Activated T-cell treated with anti-CD3 and anti-CD28 coated beads for 1 hour (primary cell): Measurements from ENCODE around the gene ABCF3.

Experiments
- DNase-seq: peaks from one replicate; pipeline ENCODE4 v3.0.0-alpha.2; 2020; ENCODE audit warnings: low read depth

Gene ABCF3

DNA sequence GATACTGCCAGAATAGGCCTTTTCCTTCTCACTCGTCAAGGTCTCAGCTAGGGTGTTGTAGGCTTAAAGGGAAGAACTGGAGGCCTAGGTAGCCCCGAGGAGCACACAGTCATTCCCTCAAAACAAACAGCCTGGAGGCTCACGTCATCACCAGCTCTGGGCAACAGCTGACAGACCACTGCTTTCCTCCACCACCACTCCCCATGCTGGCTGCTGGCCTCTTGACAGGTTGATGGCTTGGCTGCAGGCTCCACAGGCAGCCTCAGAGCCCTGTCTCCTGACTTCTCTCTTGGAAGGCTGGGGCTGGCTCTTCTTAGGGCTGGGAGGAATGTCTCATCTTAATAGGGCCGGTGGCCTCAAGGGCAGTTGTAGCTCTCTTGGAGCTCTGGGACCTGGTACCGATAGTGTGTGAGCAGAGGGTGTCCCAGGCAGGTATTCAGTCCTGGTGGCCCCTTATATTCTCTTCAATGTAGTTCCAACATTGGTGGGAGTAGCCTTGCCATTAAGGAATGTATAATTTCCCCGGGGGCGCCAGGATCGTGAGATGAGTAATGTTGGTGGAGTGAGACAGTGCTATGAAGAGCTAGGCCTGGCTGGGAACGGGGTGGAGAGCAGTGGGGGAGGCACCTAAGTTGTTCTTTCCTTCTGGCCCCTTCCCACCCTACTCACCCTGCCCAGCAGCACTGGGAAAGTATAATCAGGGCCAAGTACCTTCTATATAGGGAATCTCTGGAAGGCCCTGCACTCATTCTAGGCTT, 17.5 kb upstream of the ABCF3 start:
- DNase-seq = no peak

DNA sequence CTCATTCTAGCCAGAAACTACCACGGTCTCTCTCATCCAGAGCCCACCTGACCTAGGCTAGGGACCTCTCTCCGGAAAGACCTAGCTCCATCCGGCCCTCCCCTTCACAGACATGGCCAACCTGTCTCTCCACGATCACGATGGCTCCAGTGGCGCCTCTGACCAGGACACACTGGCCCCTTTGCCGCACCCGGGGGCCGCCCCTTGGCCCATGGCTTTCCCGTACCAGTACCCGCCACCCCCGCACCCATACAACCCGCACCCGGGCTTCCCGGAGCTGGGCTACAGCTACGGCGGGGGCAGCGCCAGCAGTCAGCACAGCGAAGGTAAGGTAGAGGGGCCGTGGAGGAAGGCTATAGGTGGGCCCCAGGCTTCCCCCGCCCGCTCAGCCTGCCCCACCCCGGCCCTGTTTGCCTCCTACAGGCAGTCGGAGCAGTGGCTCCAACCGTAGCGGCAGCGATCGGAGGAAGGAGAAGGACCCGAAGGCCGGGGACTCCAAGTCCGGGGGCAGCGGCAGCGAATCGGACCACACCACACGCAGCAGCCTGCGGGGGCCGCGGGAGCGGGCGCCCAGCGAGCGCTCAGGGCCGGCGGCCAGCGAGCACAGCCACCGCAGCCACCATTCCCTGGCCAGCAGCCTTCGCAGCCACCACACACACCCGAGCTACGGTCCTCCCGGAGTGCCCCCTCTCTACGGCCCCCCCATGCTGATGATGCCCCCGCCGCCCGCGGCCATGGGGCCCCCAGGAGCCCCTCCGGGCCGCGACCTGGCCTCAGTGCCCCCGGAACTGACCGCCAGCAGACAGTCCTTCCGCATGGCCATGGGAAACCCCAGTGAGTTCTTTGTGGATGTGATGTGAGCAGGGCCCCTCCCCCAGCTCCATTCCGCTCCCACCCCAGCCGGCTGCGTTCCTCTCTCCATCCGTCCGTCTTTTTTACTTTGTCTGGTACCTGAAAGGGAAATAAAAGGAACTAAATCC, 15.8 kb upstream of the ABCF3 start:
- no peak for DNase-seq

DNA sequence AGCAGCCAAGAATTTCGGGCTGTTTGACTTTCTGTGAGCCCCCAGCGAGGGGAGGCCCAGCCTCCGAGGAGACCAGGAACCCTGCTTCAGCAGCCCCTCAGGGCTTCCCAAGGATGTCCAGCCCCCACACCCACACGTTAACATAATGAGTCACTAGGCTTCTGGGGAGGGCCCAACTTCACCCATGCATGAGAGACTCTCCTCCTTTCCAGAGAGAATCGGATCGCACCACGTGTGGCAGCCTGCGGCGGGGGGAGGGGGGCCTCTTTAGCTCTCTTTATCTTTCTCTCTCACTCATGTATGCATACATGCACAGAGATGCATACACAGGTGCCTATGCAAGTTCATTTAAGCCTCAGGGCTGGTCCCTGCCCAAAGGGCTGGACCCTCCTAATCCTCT, 14.4 kb upstream of the ABCF3 start:
- no peak for DNase-seq

DNA sequence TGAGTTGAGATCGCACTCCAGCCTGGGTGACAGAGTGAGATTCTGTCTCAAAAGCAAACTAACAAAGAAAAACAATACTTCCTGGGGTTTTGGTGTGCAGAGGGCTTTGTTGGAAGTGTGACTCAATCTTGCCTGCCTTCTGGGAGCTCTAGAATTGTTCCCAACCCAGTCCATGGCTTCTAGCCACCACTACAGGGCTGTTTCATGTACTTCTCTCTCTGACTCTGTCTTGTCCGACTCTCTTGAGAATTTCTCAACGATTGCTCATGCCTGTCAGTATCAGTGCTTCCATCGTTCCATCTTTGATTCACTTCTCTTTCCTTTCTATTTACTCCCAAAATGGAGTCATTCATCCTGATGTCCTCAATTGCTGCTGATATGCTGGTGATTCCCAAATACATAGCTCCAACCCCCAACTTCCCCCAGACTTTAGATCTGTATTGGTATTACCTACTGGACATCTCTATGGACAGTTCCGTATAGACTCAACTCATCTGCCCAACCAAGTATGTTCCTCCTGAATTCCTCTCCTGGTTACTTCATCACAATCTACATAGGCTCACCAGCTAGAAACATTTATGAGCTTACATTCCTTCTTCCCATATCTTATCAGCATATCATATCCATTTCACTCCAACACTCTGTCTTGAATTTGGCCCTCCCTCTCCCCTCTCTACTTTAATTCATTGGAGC, 13.2 kb upstream of the ABCF3 start:
- DNase-seq = no peak

DNA sequence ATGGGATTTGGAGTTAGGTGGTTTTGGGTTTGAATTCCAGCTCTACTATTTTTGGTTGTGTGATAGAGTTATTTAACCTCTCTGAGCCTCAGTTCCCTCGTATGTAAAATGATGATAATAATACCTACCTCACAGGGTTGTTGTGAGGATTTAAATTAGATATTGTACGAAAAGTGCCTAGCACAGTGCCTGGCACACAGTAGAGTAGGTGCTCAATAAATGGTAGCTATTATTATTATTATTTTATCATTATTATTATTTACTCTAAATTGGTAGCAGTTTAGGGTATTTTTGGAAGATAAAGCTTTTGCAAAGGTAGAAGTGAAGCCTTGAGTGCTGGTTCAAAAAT, 12.7 kb upstream of the ABCF3 start:
- no peak for DNase-seq

DNA sequence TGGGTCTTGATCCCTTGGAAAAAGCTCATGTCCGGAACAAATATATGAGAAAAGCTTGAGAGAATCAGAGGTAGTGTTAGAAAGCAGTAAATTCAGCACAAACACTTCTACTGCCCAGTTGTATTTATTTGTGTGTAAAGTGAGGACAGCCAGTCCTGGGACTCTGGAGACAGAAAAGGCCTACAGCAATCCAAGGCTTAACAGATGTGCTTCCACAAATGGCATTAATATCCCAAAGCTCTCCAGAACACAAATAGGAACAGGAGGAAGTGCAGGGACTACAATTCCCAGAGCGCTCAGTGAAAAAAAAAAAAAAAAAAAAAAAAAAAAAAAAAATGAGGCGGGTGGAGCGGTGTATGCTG, 11.7 kb upstream of the ABCF3 start:
- DNase-seq = no peak

DNA sequence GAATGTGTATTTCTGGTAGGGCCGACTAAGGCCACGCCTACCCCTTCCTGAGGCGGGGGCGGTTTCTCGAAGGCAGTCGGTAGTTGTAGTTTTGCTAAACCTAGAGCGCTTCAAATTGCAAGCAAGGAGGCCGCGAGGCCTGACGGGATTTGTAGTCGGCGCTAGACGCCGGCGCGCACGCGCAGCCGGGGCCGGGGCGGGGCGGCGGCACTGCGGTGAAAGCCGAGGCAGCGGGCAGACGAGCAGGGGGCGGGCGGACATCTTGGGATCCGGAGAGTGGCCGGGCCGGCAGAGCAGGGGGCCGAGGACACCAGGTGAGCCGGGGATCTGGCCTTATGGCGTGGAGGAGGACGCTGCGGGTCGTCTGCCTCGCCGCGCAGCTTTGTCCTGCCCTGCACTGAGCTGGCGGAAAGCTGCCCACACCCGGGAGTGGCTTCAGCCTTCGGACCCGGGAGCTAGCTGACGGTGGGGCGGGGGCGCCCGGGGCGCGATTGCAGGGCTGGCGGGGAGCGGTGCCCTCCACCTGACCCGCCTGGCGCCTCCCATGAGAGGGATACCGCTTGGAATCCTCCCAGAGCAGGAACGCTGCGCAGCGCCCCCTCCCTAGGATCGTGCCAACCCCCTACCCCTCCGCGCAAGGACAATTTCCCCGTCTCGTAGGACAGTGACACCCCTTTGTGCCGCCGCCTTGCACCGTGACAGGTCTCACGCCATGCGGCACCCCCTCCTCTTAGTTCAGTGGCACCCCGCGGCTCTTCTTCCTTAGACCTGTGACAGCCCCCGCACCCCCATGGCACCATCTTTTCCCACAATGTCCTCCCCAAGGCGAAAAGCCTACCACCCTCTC, 11.1 kb upstream of the ABCF3 start, which contains the start of gene AP2M1:
TSS of gene AP2M1 (plus strand) at position 210 of the 847 bp plus-strand sequence. CDS start 2,139 bp downstream, outside the sequence.
- DNase-seq = peak; percentile 93

DNA sequence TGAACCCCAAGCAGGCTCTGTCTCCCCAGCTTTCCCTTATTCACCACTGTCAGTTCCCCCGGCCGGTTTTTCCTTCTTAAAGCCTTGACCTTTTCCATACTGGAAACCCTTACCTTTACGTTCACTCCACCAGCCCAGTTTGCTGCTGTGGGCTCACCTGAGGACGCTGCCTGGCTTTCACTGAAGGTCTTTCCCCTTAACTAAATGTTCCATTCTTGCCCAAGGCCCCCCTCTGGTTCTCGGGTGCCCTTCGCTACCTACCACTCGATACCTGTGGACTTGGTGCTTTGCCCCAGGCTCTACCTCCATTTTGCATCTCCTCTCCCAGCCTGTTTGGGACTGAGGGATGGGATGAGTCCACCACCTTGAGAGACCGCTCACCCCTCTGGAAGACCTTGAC, 10.5 kb upstream of the ABCF3 start:
- no peak for DNase-seq

DNA sequence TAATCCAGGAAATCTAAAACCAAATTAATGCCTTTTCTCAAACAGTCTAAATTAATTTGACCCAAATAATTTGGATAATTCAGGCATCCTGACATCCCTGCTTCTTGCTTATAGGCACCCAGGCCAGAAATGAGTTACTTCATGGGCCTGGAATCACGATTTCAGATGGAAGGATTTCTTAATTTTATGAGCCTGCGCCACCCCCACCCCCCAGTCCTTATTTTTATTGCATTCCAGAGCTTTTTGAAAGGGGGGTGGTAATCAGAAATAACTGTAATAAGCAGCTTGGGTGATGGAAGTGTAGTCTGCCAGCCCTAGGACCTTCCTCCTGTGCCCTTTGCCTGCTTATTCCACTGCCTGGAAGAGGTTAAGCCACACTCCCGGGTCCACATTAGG, 10.0 kb upstream of the ABCF3 start:
- no peak for DNase-seq

DNA sequence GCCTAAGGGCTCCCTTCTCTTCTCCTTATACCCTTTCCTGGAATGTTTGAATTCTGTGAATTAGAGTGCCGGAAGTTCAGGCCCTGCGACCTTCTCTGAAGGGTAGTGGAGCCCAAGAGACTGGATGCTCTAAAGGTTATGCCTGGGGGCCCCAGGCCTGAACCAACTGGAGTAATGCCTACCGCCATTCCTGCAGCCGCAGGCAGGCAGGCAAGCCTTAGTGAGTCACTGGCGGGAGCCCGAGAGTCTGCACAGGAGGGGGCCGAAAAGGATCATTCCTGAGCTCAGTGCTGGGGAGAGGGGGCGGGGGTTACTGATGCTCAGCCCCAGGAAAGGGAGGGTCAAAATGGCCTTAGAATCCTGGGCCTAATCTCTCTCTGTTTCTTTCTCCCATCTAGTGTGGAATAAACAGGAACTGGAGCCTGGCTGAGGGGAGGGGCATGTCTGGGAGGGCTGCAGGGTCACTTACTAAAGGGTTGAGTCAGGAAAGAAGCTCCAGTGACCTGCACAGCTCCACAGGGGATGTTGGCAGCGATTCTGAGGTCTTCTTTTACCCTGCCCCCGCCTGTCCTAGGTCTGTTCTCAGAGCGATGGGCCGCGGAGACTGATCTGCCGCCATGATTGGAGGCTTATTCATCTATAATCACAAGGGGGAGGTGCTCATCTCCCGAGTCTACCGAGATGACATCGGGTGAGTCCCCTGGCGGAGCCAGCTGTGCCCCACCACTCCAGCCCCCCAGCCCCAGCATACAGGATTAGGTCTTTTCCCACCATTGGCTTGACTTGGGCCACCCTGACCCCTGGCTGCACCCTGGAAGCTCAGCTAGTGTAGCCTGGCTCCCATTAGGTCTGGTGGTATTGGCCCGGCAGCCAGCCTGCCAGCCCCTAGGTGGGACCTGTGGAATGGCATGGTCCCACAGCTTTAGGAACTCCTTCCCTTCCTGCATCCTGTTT, 9.3 kb upstream of the ABCF3 start:
- DNase-seq = no peak

DNA sequence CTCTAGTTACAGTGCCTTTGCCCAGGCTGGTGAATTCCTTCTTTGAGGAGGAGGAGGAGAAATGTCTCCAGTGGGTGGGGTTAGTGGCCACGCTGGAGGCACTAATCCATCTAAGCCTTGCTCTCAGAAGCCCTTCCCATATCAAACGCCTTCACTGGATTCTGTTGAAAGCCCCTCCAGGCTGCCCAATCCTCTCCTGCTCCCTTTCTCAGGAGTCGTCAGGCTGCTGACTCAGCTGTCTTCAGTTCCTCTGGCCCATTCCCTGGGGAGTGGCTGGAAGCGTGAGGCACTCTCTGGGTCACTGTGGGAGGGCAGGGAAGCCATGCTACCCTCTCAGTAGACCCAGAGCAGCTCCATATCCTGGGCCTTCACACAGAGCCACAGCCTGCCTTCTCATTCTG, 8.7 kb upstream of the ABCF3 start:
- no peak for DNase-seq

DNA sequence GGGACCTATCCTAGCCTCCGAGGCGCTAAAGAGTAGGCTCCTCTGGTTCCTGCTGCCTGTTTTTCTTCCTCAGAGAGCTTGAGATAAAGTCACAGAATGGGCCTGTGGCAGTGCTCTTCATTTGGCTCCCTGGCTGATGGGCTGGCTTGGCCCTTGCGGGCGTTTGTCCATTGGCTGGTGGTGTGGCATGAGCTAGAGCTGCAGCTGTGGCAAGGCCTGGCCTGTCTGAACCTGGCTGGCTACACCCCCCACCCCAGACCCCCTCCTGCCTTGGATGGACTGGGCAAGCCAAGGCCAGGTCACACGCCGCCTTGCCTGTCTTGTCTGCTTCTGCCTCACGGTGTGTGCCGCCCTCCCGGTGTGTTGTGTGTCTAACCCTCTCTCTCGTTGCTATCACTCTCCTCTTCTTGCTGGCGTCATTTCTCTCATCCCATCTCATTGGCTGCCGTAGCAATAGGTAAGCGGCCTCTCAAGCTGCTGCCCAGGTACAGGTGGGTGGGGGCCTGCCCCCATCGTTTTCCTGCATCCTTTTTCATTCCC, 8.2 kb upstream of the ABCF3 start:
- no peak for DNase-seq

DNA sequence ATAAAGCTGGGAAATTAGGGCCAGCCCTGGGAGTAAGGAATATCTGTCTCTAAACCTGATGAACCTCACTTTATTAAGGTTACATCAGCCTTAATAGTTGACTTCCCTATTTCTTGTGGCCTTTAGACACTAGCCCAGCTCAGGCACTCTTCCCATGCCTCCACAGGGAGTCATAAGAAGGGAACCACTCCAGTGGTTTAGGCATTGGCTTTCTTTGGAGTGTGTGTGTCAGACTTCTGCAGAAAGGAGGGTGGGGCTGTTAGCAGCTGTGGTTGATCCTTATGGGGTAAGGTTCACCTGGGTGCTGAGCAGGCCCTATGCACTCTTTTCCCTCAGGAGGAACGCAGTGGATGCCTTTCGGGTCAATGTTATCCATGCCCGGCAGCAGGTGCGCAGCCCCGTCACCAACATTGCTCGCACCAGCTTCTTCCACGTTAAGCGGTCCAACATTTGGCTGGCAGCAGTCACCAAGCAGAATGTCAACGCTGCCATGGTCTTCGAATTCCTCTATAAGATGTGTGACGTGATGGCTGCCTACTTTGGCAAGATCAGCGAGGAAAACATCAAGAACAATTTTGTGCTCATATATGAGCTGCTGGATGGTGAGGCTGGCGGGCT, 7.4 kb upstream of the ABCF3 start:
- no peak for DNase-seq

DNA sequence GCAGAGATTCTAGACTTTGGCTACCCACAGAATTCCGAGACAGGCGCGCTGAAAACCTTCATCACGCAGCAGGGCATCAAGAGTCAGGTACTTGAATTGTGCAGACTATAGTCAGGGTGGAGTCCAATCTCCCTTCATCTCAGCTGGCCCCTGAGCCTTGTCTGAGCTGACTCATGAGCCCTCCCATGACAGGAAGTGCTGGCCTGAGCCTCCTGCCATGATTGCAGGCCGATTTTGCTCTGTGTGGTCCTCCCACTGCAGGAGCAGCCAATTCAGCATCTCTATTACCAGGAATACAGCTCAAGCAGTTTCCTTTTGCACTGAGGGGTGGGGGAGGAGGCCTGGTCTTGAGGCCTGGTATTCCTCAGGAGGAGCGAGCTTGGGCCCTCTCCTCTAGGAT, 5.8 kb upstream of the ABCF3 start:
- DNase-seq = no peak

DNA sequence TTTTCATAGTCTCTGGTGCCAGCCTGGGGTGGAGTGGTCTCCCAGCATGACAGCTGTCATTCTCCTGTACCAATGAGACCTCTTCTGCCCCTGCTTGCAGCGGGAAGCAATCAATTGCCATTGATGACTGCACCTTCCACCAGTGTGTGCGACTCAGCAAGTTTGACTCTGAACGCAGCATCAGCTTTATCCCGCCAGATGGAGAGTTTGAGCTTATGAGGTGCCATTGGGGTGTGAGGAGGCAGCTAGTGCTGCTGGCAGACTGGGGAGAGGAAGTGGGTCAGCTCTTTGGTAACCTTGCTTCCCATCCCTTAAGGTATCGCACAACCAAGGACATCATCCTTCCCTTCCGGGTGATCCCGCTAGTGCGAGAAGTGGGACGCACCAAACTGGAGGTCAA, 4.4 kb upstream of the ABCF3 start:
- DNase-seq = no peak

DNA sequence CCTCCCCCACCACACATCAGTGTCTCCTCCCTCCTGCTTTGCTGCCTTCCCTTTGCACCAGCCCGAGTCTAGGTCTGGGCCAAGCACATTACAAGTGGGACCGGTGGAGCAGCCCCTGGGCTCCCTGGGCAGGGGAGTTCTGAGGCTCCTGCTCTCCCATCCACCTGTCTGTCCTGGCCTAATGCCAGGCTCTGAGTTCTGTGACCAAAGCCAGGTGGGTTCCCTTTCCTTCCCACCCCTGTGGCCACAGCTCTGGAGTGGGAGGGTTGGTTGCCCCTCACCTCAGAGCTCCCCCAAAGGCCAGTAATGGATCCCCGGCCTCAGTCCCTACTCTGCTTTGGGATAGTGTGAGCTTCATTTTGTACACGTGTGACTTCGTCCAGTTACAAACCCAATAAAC, 2.3 kb upstream of the ABCF3 start:
- no peak for DNase-seq

DNA sequence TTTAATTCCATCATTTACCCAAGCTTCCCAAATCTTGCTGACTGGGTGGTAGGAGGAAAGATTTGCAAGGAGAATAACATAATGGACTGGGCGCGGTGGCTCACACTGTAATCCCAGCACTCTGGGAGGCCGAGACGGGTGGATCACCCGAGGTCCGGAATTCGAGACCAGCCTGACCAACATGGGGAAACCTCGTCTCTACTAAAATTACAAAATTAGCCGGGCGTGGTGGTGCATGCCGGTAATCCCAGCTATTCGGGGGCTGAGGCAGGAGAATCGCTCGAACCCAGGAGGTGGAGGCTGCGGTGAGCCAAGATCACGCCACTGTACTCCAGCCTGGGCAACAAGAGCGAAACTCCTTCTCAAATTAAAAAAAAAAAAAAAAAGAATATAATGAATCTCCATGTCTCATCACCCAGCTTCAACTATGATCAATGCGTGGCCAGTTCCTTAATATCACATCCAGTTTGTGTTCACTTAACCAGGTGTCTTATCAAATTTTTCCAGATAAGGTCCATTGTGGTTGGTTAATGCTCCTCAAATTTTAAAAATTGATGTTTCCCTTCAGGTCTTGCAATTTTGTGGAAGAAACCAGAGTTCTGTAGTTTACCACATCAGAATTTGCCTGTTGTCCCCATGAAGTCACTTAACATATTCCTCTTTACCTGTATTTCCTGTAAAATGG, 1.3 kb upstream of the ABCF3 start:
- DNase-seq = no peak

DNA sequence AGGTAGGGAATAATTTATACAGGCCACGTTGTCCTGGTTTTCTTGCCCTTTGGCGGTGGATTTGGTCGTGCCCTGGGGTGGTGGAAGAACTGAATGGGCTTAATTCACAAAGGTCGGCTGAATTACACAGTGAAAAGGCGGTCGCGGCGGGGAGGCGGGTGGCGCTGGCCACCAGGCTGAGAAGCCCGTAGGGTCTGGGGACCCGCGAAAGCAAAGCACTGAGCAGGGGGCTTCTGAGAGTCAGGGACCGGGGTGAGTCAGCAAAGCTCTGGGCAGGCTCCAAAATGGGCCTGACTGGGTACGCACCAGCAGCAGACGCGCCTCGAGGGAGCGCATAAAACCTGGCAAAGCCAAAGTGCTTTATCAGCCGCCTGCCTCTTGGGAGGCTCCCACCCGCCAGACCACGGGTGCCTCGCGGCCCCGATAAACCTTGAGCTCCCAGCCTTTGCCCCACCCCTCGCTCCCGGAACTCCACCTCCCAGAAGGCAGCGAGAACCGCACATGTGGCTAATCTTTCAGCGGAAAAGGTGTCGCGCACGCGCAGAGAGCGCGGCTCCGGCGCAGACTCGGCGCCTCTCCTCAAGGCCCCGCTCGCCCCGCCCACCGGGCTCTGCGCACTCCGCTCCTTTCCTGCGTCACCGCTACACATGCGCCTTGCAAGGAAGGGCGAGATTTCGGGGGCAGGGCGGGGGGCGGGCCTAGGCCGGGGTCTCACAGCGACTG, 377 bp upstream of the ABCF3 start:
- DNase-seq = peak; percentile 99

DNA sequence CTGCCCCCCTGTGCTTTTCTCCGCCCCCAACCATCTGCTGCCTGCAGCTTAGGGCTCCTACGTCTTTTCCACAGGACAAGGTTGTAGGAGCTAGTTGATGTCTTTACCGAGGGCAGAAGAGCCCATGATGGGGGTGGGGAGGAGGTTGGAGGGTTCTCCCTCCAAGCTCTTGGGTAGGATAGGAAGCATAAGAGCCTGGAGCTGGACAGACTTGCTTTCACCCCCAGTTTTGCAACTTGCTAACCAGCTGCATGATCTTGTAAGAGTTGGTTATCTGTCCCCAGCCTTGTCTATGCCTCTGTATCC, 856 bp downstream of the ABCF3 start:
- no peak for DNase-seq
